Globus pallidus (tissue), 1 donor: ENCODE measurements around the gene PIP4K2B.

Source experiments
- DNase-seq: peaks from one replicate; pipeline ENCODE4 v3.0.0-alpha.2; 2015; ENCODE audit warnings: low spot score

PIP4K2B gene

DNA sequence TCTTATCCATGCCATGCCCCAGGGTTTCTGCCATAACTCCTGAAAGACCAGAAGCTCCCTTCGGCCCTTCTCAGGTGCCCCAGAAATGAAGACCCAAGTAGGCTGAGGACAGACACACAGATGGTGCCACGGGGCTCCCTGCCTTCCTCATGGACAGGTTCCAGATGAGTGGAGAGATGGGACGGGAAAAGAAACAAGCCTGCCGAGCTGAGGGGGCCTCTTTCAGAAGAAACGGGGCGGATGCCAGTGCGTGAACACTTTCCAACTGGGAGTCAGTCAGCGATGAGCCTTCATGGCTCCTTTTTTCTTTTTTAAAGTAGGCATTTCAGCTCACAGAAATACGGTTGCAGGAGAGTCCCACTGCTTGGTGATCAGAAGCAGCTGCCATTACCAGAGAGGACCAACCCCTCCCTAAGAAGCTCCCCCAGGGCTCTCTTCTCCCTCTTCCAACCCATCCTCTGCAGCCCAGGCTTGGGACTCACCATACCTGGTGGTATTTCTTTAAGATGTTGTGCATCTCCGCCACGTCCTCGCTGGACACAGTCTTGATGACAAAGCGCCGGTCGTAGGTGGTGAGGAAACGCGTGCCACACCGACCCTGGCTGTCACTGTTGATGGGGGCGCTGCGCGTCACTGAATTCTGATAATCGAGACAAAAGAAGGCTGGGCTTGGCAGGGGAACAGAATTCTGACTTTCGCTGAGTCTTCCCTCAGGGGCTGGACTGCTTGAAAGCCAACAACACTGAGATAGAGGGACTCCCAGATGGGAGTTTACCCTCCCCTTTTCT, 19.2 kb downstream of the PIP4K2B start:
- no peak for DNase-seq

DNA sequence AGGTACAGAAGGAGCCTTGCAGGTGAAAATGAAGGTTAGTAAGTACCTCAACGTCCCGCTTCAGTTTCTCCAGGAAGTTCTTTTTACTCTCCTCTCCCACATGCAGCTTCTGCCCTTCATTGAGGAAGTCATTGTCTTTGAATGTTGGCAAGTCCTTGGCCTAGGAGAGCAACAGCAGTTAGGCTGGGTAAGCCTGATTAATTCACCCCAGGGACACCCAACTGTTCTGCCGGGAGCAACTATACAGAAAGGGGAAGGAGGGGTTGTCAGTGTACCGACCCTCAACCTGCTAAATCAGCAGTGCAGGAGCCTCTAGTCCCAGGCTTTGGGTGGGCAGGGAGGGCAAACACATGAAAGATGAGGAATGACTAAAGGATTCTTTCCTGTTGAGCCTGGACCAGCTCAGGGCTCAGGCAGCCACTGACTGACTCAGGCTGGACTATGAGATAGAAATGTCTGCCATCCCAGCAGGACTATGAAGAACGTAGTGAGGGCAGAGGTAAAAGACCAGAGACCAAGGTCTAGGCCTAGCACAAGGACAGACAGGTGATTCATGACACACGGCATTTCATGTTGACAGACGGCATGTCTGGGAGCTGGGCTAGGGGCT, 21.6 kb downstream of the PIP4K2B start:
- DNase-seq: no peak

DNA sequence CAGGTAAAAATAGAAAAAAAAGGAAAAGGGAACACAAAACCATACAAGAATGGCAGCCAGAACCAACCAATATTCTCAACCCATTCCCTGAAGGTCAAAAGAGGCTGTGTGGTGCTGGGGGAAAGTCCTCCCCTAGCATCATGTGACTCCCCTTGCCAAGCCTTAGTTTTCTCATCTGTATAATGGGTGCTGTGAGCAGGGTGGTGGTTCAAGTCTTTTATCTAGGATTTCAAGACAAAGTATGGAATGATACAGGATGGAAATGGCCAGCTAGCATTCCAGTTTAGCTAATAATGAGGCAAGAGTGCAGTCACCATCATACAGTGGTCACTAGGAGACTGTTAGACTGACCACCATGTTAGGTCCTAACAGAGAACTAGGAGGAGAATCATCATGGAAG, 26.1 kb downstream of the PIP4K2B start:
- no peak for DNase-seq

DNA sequence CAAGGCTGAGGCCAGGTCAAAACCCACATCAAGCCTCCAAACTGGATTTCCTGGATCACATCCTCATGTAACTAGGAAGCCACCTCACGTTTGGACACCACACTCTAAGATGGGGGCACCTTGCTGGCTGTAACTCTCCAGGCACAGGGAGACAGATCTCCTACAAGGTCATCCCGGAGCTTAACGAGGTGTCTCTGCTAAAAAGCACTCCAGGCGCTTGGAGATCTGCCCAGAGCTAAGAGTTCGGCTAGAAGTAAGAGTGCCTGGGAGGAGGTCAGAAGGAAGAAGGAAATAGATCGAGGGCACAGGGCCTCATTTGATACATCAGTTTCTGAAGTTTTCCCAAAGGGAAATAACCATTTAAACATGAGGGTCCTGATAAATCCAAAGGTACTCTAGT, 30.9 kb downstream of the PIP4K2B start:
- DNase-seq: no peak

DNA sequence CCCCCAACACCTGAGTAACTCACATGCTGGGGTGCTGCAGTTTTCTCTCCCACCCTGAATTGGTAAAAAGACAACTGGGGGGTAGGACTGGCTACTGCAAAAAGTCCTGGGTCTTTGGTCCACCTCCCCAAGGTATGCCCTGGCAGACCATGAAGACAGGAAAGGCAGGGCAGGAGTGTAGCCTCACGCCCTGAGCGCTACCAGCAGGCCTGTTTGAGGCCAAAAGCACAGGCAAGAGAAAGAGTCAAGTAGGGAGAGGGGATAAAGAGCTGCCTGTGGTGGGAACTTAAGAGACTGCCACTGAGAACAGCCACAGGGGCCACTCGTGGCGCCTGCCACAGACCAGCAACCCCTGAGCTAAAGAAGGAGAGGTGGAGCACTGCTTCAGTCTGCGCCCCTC, 33.0 kb downstream of the PIP4K2B start:
- DNase-seq: no peak

DNA sequence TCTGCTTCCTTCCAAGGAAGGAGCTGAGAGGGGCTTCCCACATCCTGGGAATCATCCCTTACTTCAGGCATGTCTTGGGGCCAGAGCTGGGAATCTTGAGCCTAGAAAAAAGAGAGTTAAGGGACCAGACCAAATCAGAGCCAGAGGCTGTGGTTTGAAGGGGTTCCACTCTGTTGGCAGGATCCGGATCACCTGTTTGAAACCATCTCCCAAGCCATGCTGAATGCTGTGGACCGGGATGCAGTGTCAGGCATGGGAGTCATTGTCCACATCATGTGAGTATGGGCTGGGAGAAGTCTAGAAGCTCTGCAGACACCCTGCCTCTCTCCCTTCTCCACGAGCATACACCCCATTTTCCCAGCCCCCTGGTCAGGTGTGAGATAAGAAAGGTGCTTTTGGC, 37.1 kb downstream of the PIP4K2B start:
- no peak for DNase-seq

DNA sequence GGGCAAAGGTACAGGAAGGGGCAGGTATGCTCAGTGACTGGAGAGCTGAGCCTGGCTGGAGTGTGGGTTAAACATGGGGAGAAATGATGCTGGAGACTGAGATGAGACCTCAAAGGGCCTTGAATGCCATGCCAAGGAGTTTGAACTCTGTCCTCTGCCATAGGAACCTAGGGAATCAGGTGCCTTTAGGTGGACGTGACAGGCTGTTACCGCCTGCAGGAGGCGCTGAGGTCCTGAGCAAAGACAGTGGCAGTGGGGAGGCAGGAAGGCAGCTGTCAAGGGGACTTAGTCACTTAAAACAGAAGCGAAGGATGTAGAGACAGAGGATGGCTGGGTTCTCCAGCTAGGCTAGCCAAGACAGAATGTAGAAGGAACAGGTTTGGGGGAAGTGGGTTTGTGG, 37.7 kb downstream of the PIP4K2B start:
- DNase-seq: no peak

DNA sequence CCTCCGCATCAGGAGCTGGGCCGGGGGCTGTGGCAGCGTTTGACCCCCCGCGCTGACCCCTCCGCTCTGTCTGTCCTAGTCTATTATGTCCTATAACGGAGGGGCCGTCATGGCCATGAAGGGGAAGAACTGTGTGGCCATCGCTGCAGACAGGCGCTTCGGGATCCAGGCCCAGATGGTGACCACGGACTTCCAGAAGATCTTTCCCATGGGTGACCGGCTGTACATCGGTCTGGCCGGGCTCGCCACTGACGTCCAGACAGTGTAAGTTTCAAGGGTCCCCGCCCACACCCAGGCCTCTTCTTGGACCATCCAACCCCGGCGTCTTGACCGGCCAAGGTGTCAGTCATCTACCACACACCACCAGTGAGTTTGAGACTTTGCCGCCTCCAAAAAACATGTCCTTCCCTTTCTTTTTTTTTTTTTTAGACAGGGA, 46.3 kb downstream of the PIP4K2B start:
- no peak for DNase-seq

DNA sequence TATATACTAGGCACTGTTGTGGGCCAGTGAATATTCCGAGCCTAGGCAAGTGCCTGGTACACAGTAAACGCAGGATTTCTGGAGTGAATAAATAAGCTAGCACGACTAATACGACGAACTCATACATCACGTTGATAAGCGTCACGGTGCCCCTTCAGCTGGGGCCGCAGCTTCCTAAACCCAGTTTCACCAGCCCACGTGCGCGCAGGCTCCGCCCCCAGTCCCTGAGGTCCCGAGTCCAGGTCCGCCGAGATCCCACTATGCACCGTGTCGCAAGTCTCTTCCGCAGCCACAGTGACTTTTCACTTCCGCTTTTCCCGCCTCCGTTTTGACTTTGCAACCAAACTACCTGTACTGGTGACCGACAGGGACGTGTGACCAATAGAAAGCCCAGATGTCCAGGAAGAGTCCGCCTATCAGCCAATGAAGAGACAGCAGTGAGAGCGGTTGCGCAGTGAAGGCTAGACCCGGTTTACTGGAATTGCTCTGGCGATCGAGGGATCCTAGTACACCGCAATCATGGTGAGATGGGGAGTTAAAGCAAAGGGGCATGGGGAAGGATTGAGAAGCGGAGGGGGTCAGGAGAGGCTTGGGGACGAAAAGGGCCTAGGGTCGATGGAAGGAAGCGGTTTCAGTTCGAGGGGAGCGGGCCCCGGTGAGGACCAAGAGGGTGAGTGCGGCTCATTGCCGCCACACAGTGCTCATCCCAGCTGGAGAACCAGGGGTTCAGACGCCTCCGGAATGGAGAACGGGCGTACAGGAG, 46.9 kb downstream of the PIP4K2B start, which contains the start of gene PSMB3:
Gene PSMB3, plus strand, starts transcription at position 434 of the 763 bp plus-strand sequence. Its CDS starts 86 bp downstream, at position 520.
- peak; percentile 100 for DNase-seq

DNA sequence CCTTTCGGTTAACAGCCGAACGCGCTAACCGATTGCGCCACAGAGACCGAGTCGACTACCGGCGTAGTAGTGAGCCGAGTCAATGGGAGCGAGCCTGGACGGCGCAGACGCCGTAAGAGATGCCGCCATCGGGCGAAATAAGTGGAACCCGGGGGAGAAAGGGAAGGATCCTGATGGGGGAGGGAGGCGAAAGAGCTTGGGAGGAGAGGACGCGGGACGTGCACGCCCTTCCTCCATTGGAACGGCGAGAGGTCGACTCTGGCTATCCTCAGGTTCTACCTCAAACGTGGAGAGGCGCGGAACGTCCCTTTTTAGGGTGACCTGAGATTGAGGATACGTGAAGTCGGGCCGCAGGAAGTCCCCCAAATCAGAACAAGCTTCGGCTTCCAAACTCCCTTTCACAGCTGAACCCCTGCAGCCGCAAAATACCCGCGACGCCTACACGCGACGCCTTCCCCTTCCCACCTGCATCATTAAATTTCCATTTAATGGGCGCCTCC, 47.5 kb downstream of the PIP4K2B start:
- peak; percentile 83 for DNase-seq

DNA sequence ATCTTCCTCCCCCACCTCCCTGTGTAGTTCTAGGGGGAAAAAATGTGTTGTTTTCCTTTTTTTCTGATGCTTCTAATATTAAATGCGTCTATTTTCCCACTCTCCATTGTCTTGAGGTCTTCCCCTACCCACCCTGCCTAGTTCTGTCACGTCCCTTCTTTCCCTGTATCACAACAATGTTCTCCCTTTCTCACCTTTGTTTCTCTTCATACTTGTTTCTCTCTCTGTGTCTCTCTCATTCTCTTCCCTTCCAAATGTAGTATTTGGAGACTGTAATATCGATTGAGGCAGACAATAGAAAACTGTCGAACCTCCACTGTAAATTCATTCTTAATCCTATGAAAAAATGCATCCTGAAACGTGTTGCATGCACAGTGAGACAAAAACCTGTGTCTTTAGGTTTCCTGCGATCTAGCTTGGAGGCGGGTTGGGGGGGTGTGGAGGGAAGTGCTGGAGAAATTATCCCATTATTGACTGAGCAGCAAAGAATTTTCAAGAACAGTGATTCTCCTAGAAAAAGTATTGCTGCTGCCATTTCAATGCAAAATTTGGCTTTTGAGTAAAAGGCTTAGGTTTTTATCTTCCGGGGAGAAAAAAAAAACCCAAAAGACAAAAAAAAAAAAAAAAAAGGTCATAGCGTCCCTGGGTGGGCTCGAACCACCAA, 48.1 kb downstream of the PIP4K2B start:
- DNase-seq: no peak

DNA sequence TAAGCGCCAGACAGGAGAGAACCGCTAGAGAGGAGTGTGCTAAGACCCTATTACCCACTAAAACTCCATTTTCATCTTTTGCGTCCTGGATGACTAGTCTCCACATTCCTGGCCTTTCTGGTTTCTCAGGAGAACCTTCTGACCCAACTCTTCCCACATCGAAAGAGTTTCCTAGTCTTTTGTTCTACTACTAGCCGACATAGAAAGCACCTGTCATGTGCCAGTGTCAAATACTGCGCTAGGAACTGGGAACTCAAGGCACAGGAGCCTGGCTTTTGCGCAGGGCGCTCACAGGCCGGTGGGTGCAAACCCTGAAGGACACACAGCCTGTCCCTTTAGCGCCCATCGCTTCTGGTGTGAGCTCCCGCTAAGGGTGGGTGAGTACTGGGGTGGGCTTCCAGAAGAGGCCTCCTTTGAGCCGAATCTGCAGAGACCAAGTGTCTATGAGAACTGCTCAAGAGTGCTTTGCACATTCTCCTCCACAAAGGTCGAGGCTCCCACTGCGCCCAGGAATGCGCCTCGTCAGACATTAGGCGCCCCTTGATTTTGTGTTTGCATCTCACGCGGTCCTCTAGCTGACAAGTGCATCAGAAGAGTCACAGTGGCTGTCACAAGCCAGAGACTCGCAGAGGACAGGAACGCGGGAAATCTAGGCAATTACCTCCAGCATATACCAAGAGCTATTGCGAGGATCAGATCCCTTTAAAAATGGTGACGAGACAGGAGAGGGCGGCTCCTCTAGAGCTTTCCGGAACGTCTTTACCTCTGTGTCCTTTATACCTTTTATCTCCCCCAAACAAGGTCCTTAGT, 48.8 kb downstream of the PIP4K2B start:
- DNase-seq: no peak

DNA sequence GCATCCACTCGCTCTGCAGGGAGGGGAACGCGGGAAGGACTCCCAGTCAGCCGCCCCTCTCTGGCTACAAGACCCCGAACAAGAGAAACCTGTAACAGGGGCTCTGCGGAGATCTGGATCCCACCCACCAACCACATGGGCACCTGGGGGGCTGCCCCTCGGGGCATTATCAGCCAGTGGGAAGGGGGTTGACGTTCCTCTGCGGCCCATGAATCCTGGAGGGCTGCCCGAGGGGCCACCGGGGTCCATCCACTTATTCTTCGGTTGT, 49.4 kb downstream of the PIP4K2B start:
- no peak for DNase-seq

DNA sequence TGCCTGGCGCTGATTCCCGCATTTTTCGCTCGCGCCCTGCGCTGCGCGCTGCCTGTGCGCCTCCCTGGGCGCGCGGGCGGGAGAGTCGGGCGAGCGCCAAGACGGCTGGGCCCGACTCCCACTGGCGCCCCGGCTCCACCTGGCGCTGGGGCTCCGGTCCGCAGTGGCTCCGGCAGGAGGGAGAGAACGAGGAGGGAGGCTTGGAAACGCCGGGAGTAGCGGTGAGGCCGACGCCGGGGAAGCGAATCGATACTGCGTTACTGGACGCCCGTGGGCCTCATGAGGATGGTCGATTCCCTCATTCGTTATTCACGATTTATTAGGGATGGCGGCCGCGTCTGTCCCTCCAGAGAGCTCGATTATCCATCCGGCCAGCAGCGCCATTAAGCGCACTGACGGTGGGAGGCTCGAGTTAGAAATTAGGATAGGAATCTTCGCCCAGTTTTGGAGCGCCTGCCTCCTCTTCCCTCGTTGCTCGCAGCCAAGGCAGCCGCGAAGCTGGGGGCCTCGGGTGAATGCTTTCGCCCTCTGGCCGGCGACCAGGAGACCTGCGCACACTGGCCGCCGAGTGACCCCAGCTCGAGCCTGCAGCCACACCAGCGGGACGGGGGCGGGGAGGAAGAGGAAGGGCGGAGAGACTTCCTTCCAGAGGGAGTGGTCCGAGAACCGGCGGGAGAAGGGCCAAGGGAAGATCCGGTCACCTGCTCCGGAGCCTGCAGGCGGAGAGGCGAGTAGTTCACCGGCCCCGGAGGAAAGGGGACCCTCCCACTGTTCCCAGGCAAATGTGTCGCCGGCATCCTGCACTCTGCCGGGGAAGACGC, 49.9 kb downstream of the PIP4K2B start:
- DNase-seq: no peak

DNA sequence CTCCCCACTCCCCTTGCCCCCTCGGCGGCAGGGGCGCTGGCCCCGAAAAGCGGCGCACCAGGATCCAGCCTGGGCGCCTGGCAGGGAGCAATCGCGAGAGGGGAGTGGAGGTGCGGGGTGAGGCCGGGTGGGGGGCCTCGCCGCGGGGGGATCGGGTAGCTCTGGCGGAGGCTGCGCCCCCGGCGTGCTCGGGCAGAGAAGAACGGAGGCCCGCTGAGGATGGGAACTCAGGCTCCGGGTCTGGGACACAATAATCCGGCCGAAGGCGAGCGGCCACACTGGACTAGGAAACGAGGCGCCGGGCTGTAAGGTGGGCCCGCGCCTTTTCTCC, 50.5 kb downstream of the PIP4K2B start:
- no peak for DNase-seq

DNA sequence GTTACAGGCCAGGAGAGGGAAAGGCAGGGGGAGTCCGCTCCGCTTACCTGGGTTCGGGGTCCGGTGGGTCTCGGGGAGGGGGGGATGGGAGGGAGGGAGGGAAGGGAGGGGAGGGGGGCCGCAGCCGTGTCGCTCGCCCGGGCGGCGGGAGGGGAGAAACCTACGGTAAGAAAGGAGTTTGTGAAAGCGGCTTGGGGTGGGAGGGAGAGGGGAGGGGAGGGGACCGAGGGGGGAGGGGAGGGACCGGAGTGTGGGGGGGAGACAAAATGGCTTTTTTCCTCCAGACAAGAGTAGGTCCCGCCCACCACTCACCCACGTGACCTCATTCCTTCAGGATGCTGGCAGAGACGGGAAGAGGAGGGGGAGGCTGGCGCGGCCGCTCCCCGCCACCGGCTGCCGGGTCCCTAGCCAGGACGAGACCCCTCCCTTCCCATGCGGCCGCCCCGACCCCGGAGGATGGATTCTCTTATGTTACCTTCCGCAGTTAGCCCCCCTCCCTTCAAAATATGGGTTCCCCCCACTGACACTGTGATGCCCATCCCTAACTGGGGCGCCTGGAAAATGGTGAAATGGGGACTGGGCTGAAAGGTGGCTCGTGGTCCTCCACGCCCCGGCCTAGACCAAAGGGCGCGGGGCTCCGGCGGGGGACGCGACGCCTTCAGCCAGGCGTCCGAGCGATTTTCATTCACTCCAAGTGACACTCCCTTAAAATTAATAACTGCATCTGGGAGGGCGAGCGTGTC, 51.0 kb downstream of the PIP4K2B start, which contains the start of gene PCGF2:
Gene PCGF2, minus strand, starts transcription at position 188 of the 743 bp plus-strand sequence. CDS start 7,934 bp downstream, outside the sequence.
- DNase-seq: no peak

DNA sequence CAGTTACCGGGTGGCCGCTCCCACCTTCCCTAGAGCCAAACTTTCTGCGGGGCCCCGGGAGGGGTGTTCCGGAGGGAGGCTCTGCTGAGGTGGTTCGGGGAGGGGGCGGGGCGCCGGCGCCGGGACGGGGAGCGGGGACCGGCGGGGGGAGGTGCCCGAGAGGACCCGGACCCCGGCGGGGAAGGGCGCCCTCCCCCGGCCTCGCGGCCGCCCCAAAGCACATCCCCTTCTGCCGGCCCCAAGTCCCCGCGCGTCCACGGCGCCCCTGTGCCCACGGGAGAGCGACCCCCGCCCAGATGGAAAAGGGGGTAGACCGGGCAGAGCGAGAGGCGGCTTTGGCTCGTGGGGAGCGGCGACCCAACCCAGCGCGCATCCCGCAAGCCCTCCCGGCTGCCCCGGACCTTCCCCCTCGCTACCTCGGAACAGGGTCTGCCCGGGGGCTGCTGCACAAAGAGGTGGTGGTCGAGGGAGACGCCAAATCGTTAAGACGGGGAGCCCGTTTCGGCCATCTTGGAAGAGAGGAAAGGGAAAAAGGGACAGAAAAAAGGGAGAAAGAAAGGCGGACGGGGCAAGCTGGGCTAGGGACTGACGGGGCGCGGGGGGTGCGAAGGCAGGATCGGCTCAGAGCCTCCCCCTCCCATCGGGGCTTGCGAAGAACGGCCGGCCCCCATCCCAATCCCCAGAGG, 51.8 kb downstream of the PIP4K2B start:
- DNase-seq: no peak

DNA sequence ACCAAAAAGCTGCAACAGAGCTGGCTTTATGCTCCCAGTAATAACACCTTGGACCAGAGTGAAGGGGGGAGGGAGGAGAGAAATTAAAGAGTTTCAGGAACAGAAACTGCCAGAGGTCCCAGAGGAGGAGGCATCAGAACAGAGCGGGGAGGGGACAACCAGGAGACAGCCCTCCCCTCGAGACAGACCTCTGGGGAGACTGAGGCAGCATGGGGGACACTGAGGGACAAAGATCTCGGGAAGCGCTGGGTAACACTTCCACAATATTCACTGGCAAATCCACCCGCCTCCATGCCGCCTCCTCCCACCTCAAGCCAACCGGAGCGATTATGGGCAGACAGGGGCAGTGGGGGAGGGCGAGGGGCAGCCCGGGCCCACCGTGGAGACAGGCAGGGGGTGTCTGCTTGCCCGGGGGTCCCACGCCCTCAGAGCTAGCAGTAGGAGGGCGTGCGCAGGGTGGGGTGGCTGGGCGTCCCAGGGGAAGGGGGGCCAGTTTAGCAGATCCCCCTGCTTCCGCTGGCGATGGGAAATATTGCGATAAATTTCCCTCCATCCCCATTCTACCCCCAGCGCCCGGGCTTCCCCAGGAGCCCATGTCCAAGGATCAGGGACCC, 52.4 kb downstream of the PIP4K2B start:
- no peak for DNase-seq
